DLD1 (cell line): ENCODE data around the gene KCNQ1.

Experiments
- in situ Hi-C: cut with HindIII; loops from 2 replicates; pipeline ENCODE4 v1.10.0; 2017; ENCODE audit warnings: low sequenced_read_pairs

Gene KCNQ1

DNA sequence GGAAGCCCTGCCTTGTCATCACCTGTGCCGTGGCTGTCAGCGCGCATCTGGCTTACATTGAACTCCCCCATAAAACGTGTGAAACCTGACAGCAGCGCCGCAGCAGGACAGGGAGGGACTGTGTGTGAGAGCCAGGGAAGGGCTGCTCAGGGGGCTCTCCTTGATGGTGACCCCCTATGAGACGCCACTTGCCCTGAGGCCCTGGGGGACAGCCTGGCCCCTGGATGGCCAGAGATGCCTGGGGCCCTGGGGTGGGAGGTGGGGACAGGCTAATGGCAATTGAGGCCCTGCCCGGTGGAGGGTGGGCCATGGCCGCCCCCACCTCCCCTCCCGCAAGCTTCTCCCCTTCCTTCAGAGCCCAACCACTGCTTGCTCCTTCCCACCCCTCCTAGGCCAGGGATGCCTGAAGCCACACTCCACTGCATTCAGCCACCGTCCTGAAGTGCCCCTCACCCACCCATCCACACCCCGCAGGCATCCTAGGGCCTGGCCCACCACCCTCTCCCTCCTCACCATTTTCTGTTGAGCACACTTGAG lies 290.3 kb downstream of the KCNQ1 start:
- in situ Hi-C loops, result loop anchor here (5.0 kb wide), 1 partner anchor 97 kb away; no protein-coding TSS in a partner anchor

DNA sequence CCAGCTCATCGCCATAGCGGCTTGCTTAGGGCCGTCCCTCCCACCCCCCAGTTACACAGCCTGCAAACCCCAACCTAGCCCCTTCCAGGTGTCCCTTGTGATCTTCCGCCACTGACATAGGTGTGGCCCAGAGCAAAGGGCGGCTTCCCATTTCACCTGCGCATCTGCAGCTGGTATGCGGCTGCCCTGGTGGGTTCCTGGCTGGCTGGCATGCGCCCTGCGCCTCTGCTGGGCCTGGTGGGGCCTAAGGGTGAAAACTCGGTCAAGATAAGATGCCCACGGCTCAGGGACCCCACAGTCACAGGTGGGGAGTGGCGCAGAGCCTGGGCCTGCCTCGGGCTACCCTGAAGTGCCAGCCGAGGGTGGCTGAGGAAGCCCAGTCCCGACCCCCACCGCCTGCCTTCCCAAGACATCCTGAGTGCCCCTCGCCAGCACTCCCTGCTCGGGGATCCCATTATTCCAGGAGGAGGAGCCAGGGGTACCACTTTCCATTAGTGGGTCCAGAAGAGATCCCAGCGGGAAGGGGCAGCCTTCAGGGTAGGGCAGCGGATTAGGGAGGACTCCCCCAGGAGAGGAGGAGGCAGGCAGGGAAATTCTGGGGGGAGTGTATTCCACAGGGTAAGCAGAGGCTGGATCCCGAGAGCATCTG lies 291.9 kb downstream of the KCNQ1 start:
- in situ Hi-C loops, result loop anchor here (5.0 kb wide), 1 partner anchor 96 kb away; no protein-coding TSS in a partner anchor

DNA sequence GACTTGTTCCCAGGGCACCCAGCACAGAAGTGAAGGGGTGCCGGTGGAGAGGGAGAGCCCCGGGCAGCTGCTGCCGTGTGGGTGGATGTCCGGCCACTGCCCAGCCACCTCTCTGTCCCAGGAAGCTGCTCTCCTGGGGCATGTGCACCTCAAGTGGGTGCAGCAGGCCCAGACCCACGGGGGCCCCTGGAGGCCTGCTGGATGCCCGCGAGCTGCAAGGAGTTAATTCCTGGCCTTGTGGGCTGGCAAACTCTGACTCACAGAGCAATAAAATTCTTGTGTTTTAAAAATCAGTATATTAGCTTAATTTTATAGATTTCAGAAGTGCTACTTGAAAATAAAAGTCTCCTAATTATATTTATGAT lies 292.4 kb downstream of the KCNQ1 start:
- in situ Hi-C loops, result loop anchor here (5.0 kb wide), 1 partner anchor 95 kb away; no protein-coding TSS in a partner anchor

DNA sequence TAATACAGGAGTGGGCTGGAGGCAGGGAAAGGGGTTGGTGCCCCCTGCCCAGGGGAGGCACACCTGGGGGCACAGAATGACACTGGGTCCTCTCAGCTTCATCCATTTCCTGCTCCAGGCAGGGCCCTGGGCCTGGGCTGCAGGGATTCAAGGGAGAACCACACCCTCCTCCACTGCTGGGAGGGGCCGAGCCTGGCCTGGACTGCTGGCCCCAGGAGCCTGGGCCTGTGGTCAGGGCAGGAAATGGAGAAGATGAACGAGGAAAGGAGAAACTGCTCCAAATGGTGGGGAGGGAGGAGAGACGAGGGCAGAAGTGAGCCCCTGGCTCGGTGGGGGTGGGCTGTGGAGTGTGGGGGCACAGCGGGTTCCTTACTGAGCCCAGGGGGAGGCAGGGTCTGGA lies 293.1 kb downstream of the KCNQ1 start:
- in situ Hi-C loops, result loop anchor here (5.0 kb wide), 1 partner anchor 94 kb away; no protein-coding TSS in a partner anchor

- in situ Hi-C loops, result loop anchor here (5.0 kb wide), 1 partner anchor 94 kb away; no protein-coding TSS in a partner anchor
Measured at GRCh38 chr11:2738551-2739431, 294.0 kb downstream of the KCNQ1 start.

GRCh38 chr11:2739531-2740274 lies 294.9 kb downstream of the KCNQ1 start:
- in situ Hi-C loops, result loop anchor here (5.0 kb wide), 1 partner anchor 93 kb away; no protein-coding TSS in a partner anchor

DNA sequence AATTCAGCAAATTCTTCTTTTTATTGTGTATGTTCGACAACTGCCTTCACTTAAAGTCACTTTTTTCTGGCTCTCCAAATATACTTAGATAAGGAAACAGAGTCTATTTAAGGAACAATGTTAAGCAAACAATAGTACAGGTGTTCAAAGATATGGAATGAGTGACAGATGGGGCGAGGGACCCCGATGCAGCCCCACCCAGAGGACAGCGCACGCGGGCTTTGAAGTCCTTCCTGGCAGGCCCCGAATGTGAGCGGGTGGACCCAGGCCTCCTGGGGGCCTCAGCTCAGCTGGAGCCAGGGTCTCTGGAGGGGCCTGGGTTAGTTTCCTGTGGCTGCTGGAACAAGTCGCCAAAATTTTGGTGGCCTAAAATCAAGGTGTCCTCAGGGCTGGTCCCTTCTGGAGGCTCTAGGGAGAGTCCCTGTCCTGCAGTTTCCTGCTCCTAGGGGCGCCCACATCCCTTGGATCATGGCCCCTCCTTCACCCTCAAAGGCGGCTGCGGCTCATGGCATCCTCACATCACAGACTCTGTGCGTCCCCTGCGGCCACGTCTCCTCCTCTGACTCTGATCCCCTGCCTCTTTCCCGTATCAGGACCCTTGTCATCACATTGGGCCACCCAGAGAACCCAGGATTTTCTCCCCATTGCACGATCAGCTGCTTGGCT lies 295.6 kb downstream of the KCNQ1 start:
- in situ Hi-C loops, result no loop called here

DNA sequence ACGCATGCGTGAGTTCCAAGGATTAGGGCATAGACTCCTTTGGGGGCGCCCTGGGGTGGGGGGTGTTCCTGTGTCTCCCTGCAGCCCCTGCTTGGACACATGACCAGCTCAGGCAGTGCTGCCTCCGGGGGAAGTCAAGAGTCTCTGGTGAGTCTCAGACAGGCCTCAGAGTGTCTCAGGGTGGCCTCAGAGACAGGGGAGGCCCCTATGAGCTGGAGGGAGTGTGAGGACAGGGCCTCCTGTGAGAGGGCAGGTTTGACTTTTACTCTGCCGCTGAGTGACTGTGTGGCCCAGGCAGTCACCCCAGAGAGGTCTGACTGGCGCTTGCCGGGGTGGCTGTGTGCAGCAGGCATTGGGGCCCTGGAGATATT lies 296.2 kb downstream of the KCNQ1 start:
- in situ Hi-C loops, result no loop called here

GRCh38 chr11:2741377-2742131 lies 296.7 kb downstream of the KCNQ1 start:
- in situ Hi-C loops, result no loop called here

- in situ Hi-C loops, result no loop called here
Measured at GRCh38 chr11:2742201-2742600, 297.4 kb downstream of the KCNQ1 start.

GRCh38 chr11:2742611-2743426 lies 298.0 kb downstream of the KCNQ1 start:
- in situ Hi-C loops, result no loop called here

DNA sequence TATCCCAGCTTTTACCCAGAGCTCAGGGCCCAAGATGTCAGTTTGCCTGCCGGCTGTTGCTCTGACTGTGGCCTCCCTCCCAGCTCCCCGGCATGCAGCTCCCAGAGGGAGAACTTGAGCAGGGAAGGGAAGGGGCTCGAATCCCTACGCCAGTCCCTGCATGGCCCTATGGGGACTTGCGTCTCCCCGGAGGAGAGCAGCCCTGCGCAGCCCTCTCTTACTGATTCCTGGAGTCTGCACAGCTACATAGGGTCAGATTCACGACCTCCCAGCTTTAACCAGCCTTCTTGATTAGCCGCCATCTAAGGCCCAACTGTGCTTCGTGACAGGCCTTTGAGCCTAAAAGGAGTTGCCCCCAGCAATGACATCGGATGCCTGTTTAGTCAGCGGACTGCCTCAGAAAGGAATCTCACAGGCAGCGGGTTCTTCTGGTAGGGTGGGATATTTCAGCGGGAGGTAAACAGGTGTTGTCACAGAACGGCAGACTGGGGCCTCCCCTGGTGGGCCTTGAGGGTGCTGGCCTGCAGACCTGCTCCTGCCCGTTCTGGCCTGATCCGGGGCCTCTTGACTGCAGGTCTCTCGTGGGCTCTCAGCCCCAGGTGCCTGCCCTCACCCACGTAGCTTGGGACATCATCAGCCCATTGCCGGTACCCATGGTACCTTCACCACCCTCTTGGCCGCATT lies 298.8 kb downstream of the KCNQ1 start:
- in situ Hi-C loops, result no loop called here

GRCh38 chr11:2744166-2744565 lies 299.4 kb downstream of the KCNQ1 start:
- in situ Hi-C loops, result no loop called here

GRCh38 chr11:2745511-2745910 lies 300.7 kb downstream of the KCNQ1 start:
- in situ Hi-C loops, result no loop called here

GRCh38 chr11:2746401-2747247 lies 301.8 kb downstream of the KCNQ1 start:
- in situ Hi-C loops, result no loop called here

- in situ Hi-C loops, result no loop called here
Measured at GRCh38 chr11:2747248-2748027, 302.6 kb downstream of the KCNQ1 start.
